ENCODE measurements around the gene NDUFS1. TPM values are rescaled to one million over a fixed set of nuclear protein-coding genes. Genes with fewer than 3 reads are reported as not detected.

The NDUFS1 gene
- total RNA-seq, 1 experiment from 2014 or later: 123 TPM

GRCh38 chr2:206095536-206096332, 63.5 kb downstream of the NDUFS1 start:
- Histone ChIP-seq H3K4me3 (ENCODE audit: low read depth, low read length) (no peak overlapping the region), H3K36me3 (ENCODE audit: control insufficient read depth, insufficient read depth, low read length) (no peaks in the 10 kb centered on the region), H3K4me1 (peaks cover 21% of the 10 kb centered on the region), H3K27me3 (replicated peaks; ENCODE audit: control insufficient read depth, insufficient read depth, low read length) (no peaks in the 10 kb centered on the region), H3K9me3 (no peaks in the 10 kb centered on the region)
- Mint-ChIP-seq H3K27me3 (ENCODE audit: insufficient read depth, unreplicated experiment) (no peaks in the 10 kb centered on the region), H3K36me3 (ENCODE audit: insufficient read depth, unreplicated experiment) (no peaks in the 10 kb centered on the region), H3K4me1 (ENCODE audit: low read depth, unreplicated experiment) (peaks cover 15% of the 10 kb centered on the region), H3K4me3 (ENCODE audit: unreplicated experiment) (no peak overlapping the region), H3K27ac (ENCODE audit: unreplicated experiment) (no peak overlapping the region), H3K9me3 (ENCODE audit: unreplicated experiment) (no peaks in the 10 kb centered on the region)
- no TSS peak for BruUV-seq (replicated peaks)
- ChIA-PET CTCF (interaction anchor here (0.6 kb wide), 2 partner anchors 16 to 112 kb away, joined by 3 read pairs; no protein-coding TSS in a partner anchor), POLR2A (interaction anchor here (1.3 kb wide), 1 partner anchor 10 kb away, joined by 4 read pairs; no protein-coding TSS in a partner anchor)
- no peak for TF ChIP-seq CTCF (IDR thresholded peaks at IDR 0.05; ENCODE audit: insufficient read depth in 1 of 2, low read depth in 1 of 2, low read length in 1 of 2, severe bottlenecking in 1 of 2, unreplicated experiment in 1 of 2)
- no peak for DNase-seq
- intact Hi-C loops (cut with micrococcal nuclease; ENCODE audit: unreplicated experiment): no loop called here

- no peaks in the 10 kb centered on the region for H3K36me3 ChIP-seq (ENCODE audit: control insufficient read depth, insufficient read depth, low read length)
- Mint-ChIP-seq H3K27ac (ENCODE audit: unreplicated experiment) (no peak overlapping the region), H3K27me3 (ENCODE audit: insufficient read depth, unreplicated experiment) (no peaks in the 10 kb centered on the region), H3K9me3 (ENCODE audit: unreplicated experiment) (no peaks in the 10 kb centered on the region), H3K4me3 (ENCODE audit: unreplicated experiment) (no peak overlapping the region), H3K36me3 (ENCODE audit: insufficient read depth, unreplicated experiment) (no peaks in the 10 kb centered on the region), H3K4me1 (ENCODE audit: low read depth, unreplicated experiment) (peaks cover 13% of the 10 kb centered on the region)
- no peaks in the 10 kb centered on the region for H3K27me3 ChIP-seq (replicated peaks; ENCODE audit: control insufficient read depth, insufficient read depth, low read length)
- H3K9me3 ChIP-seq: no peaks in the 10 kb centered on the region
- peaks cover 16% of the 10 kb centered on the region for H3K4me1 ChIP-seq
- BruUV-seq (replicated peaks): no TSS peak
- DNase-seq: no peak
- intact Hi-C loops (cut with micrococcal nuclease; ENCODE audit: unreplicated experiment): no loop called here
- CTCF ChIA-PET: no interaction called here
- no peak overlapping the region for H3K4me3 ChIP-seq (ENCODE audit: low read depth, low read length)
- POLR2A ChIA-PET: no interaction called here
- TF ChIP-seq CTCF (IDR thresholded peaks at IDR 0.05; ENCODE audit: insufficient read depth in 1 of 2, low read depth in 1 of 2, low read length in 1 of 2, severe bottlenecking in 1 of 2, unreplicated experiment in 1 of 2): no peak
Measured at GRCh38 chr2:206092297-206092696, 66.9 kb downstream of the NDUFS1 start.

- Mint-ChIP-seq H3K27ac (ENCODE audit: unreplicated experiment) (no peak overlapping the region), H3K4me3 (ENCODE audit: unreplicated experiment) (no peak overlapping the region), H3K4me1 (ENCODE audit: low read depth, unreplicated experiment) (peaks cover 18% of the 10 kb centered on the region), H3K27me3 (ENCODE audit: insufficient read depth, unreplicated experiment) (no peaks in the 10 kb centered on the region), H3K9me3 (ENCODE audit: unreplicated experiment) (no peaks in the 10 kb centered on the region), H3K36me3 (ENCODE audit: insufficient read depth, unreplicated experiment) (peaks cover 7% of the 10 kb centered on the region)
- H3K4me3 ChIP-seq (ENCODE audit: low read depth, low read length): no peak overlapping the region
- intact Hi-C loops (cut with micrococcal nuclease; ENCODE audit: unreplicated experiment): no loop called here
- H3K4me1 ChIP-seq: no peaks in the 10 kb centered on the region
- no TSS peak for BruUV-seq (replicated peaks)
- ChIA-PET CTCF (interaction anchor here (0.7 kb wide), 1 partner anchor 60 kb away, joined by 8 read pairs; no protein-coding TSS in a partner anchor), POLR2A (no interaction called here)
- no peak for TF ChIP-seq CTCF (IDR thresholded peaks at IDR 0.05; ENCODE audit: insufficient read depth in 1 of 2, low read depth in 1 of 2, low read length in 1 of 2, severe bottlenecking in 1 of 2, unreplicated experiment in 1 of 2)
- no peak for DNase-seq
- H3K9me3 ChIP-seq: no peaks in the 10 kb centered on the region
- H3K36me3 ChIP-seq (ENCODE audit: control insufficient read depth, insufficient read depth, low read length): no peaks in the 10 kb centered on the region
- no peaks in the 10 kb centered on the region for H3K27me3 ChIP-seq (replicated peaks; ENCODE audit: control insufficient read depth, insufficient read depth, low read length)
Measured at GRCh38 chr2:206088248-206088647, 71.0 kb downstream of the NDUFS1 start.
